ENCODE measurements around the gene NAA50. TPM values are rescaled to one million over a fixed set of nuclear protein-coding genes. Genes with fewer than 3 reads are reported as not detected.

NAA50 gene
- total and polyA plus RNA-seq, 2 of the 13 experiments (the other 11 are each of a cell fraction or from before 2014, with no cell fraction given), result 30.2 to 233 TPM

DNA sequence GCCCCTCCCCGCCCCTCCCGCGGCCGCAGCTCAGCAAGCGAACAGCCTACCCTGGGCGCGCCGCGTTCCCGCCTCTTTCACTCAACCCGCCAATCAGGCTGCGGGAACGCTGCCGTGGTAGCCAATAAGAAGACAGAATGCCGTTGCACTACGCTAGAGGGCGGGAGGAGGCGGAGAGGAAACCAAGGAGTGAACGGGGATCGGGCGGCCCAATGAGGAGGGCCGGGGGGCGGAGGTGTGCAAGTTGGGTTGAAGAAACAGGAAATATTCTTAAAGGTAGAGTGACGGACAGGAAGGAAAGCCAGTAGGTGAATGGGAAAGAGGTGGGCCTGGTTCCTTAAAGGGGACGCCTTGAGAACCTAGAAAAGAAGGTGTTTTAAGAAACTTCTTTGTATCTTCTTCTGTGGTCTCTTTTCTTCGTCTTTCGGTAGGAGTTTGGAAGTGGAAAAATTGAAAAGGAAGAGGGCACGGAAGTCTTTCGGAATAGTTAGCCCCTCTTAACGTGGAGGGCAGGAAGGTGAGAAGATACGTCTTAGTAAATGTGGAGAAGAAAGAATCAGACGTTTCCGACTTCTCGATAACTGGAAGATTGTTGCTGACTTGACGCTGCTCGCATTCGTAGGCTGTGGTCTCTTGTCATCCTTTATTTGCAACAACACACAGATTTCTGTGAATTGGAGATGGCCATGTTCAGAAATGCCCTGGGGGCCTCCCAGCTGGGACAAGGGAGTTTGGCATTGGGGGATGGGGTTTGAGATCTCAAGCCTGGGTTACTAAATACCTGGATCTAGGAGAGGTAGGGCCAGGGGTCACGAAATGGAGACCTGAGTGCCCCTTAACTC, 49.2 kb downstream of the NAA50 start (continued):
- TF ChIP-seq ZNF431 (CRISPR knock-in tag; IDR thresholded peaks at IDR 0.05; ENCODE audit: borderline replicate concordance, low read depth) (no peak), HNF1A (IDR thresholded peaks at IDR 0.05; ENCODE audit: low read depth) (no peak), HNF1A (CRISPR knock-in tag; IDR thresholded peaks at IDR 0.05; ENCODE audit: borderline replicate concordance) (0 out of 2 replicates have a peak, but pooled peaks have one; percentile 8), SOX6 (IDR thresholded peaks at IDR 0.05) (no peak), SOX6 (CRISPR knock-in tag; IDR thresholded peaks at IDR 0.05) (peak; percentile 25; the same call in 1 of the 2 replicates), XRCC5 (optimal IDR thresholded peaks at IDR 0.05; ENCODE audit: low read length) (peak; percentile 42), CEBPZ (IDR thresholded peaks at IDR 0.05; ENCODE audit: low read length) (peak; percentile 57; the same call in 1 of the 2 replicates), STAG1 (CRISPR knock-in tag; IDR thresholded peaks at IDR 0.05) (no peak), ZNF143 (CRISPR knock-in tag; IDR thresholded peaks at IDR 0.05) (no peak), PCBP1 (IDR thresholded peaks at IDR 0.05; ENCODE audit: borderline replicate concordance, low read depth, low read length) (no peak), ZFP82 (CRISPR knock-in tag; IDR thresholded peaks at IDR 0.05; ENCODE audit: borderline replicate concordance) (no peak), NFYB (CRISPR knock-in tag; IDR thresholded peaks at IDR 0.05) (peak; percentile 91), IRX3 (CRISPR knock-in tag; IDR thresholded peaks at IDR 0.05; ENCODE audit: borderline replicate concordance, low read depth) (no peak), CBX5 (CRISPR knock-in tag; IDR thresholded peaks at IDR 0.05; ENCODE audit: borderline replicate concordance) (no peak), ZNF639 (CRISPR knock-in tag; conservative IDR thresholded peaks at IDR 0.05) (no peak; the same call in 1 of the 2 replicates), LCORL (IDR thresholded peaks at IDR 0.05) (no peak), LCORL (CRISPR knock-in tag; IDR thresholded peaks at IDR 0.05) (peak; percentile 67; the same call in 1 of the 2 replicates)
- TF ChIP-seq, protein P1, sequence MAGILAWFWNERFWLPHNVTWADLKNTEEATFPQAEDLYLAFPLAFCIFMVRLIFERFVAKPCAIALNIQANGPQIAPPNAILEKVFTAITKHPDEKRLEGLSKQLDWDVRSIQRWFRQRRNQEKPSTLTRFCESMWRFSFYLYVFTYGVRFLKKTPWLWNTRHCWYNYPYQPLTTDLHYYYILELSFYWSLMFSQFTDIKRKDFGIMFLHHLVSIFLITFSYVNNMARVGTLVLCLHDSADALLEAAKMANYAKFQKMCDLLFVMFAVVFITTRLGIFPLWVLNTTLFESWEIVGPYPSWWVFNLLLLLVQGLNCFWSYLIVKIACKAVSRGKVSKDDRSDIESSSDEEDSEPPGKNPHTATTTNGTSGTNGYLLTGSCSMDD (CRISPR knock-in tag; IDR thresholded peaks at IDR 0.05), result no peak

All from HepG2 (cell line).